Measurements from ENCODE around the gene CLEC4G. TPM values are rescaled to one million over a fixed set of nuclear protein-coding genes. Genes with fewer than 3 reads are reported as not detected.
"Not testable (repeated sequence)": the region's sequence is repeated elsewhere in the genome, so short reads cannot be mapped to it uniquely, and the experiment has no call there.

The CLEC4G gene
- total RNA-seq, 1 donor from 2014 or later: 2.9 TPM

DNA sequence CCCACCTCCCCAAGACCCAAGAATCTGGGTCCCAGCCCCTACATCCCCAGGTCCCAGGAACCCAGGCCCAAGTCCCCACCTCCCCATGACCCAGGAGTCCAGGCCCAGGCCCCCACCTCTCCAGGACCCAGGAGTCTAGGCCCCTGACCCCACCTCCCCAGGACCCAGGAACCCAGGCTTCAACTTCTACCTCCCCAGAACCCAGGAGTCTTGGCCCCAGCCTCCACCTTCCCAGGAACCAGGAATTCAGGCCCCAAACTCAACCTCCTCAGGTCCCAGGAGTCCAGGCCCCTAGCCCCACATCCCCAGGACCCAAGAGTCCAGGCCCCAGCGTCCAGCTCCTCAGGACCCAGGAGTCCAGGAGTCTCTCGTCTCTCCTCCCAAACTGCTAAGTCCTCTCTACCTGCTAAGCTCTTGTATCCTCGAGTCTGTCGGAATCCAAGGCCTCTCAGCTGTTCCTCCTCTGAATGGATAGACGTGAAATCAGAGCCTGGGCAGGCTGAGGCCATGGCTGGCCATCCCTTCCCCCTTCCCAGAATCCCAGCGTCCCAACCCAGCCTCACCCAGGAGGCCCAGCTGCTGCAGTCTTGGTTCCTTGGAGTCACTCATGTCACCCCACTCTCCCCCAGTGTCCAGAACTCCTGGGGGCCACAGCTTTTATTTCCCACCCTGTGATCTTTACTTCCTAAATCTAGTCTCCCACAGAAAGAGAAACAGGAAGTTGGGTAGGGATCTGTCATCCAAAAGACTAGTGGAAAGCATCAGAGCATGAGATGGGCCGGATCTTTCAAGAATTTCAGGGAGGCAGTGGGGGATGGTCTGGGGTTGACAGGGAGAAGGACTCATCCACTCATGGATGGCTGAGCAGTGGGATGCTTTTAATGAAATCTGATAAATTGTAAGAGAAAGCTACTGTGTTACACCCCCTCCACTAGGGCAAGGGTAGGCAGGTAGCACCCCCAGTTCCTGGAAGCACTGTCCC, 15.3 kb upstream of the CLEC4G start, which contains the start of gene CD209:
CD209 (minus strand) TSS at position 632 of the 982 bp plus-strand sequence; CDS start at position 609, 23 bp downstream.
- intact Hi-C loops (cut with DNase I): no loop called here
- TF ChIP-seq, protein P1, sequence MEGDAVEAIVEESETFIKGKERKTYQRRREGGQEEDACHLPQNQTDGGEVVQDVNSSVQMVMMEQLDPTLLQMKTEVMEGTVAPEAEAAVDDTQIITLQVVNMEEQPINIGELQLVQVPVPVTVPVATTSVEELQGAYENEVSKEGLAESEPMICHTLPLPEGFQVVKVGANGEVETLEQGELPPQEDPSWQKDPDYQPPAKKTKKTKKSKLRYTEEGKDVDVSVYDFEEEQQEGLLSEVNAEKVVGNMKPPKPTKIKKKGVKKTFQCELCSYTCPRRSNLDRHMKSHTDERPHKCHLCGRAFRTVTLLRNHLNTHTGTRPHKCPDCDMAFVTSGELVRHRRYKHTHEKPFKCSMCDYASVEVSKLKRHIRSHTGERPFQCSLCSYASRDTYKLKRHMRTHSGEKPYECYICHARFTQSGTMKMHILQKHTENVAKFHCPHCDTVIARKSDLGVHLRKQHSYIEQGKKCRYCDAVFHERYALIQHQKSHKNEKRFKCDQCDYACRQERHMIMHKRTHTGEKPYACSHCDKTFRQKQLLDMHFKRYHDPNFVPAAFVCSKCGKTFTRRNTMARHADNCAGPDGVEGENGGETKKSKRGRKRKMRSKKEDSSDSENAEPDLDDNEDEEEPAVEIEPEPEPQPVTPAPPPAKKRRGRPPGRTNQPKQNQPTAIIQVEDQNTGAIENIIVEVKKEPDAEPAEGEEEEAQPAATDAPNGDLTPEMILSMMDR (IDR thresholded peaks at IDR 0.05): no peak
- H3K4me3 ChIP-seq: no peak within 1 kb of the TSS
- peaks cover 4% of the 10 kb centered on the region for H3K27me3 ChIP-seq (ENCODE audit: low read depth)
- DNase-seq (no peak), ATAC-seq (no peak)
- no peak within 1 kb of the TSS for H3K27ac ChIP-seq
- H3K9me3 ChIP-seq: no peaks in the 10 kb centered on the region
- no peaks in the 10 kb centered on the region for H3K4me1 ChIP-seq
- no peaks in the 10 kb centered on the region for H3K36me3 ChIP-seq

DNA sequence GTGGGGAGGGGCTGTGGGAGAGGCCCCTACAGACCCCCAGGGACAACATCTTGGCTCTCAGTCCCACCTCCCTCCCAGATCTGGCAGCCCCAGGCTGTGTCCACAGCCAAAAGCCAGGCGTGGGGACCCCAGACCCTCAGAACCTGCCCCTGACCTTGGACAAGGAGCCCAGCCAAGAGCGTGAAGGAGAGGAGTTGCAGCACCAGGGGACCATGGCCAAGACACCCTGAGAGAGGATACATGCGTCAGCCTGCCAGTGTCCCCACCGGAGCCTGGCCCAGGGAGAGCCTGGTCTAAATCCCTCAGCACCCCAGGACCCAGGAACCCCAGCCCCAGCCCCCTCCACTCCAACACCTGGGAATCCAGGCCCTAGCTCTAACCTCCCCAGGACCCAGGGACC, 14.4 kb upstream of the CLEC4G start:
- H3K4me1 ChIP-seq; H3K27me3 ChIP-seq (ENCODE audit: low read depth); H3K36me3 ChIP-seq; intact Hi-C loops (cut with DNase I); H3K4me3 ChIP-seq; H3K27ac ChIP-seq; H3K9me3 ChIP-seq; ATAC-seq; DNase-seq: not testable (repeated sequence)

DNA sequence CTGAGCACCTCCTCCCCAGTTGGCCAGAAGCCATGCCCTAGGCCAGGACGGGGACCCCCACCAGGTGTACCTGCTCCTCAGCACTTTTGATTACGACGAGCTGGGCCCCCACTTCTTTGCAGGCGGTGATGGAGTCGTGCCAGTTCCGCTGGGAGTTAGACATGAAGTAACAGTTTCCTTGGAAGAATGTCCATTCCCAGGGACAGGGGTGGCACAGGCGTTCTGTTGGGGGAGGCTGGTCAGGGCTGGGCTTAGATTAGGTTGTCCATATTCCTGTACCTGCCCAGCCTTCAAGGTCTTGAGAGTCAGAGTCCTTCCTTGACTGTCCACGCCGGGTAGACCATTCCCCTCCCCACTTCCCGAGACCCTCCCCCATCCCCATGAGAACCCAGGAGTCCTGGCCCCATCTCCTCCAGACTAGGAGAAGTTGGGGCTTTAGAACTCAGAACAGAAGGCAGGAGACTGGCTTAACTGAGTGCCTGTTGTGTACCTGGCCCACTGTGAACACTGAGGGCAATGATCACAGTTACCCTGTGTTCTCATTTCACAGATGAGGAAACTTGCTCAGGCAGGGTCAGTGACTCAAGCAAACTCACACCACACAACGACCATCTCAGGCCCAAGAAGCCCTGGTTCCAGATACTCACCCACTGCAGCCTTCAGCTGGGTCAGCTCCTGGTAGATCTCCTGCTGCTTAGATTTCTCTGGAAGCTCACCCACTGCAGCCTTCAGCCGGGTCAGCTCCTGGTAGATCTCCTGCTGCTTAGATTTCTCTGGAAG, 13.2 kb upstream of the CLEC4G start:
- H3K4me1 ChIP-seq: no peaks in the 10 kb centered on the region
- peaks cover 4% of the 10 kb centered on the region for H3K27me3 ChIP-seq (ENCODE audit: low read depth)
- intact Hi-C loops (cut with DNase I): no loop called here
- no peaks in the 10 kb centered on the region for H3K36me3 ChIP-seq
- DNase-seq (no peak), ATAC-seq (no peak)
- no peak overlapping the region for H3K4me3 ChIP-seq
- TF ChIP-seq, protein P1 (IDR thresholded peaks at IDR 0.05): no peak
- no peaks in the 10 kb centered on the region for H3K9me3 ChIP-seq
- H3K27ac ChIP-seq: no peak overlapping the region

DNA sequence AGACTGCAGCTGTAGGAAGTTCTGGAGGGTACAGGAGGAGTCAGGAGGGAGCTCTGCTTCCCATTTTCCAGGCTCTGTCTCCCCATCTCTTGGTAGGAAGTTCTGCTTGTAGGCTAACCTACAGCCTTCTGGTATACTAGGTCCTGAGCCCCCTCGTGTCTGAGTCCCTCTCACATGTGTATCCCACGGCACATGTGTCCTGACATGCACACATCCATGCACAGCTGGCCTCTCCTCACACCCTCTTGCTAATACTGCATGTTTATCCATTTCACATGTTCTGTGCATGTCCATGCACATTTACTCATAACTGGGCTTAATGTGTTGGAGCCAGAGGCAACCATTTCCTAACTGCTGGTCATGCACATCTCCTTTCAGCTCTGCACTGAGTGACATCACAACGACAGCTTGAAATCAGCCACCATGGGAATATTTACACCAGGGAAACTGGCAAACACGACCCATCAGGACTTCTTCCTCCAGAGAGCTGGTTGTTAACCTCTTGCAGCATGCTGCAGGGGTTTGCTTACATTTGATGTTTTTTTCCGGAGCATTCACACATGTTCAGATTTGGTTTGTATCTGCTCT, 12.4 kb upstream of the CLEC4G start:
- no peaks in the 10 kb centered on the region for H3K4me1 ChIP-seq
- H3K27me3 ChIP-seq (ENCODE audit: low read depth): peaks cover 4% of the 10 kb centered on the region
- DNase-seq (no peak), ATAC-seq (no peak)
- H3K9me3 ChIP-seq: no peaks in the 10 kb centered on the region
- no peaks in the 10 kb centered on the region for H3K36me3 ChIP-seq
- no peak overlapping the region for H3K4me3 ChIP-seq
- TF ChIP-seq, protein P1 (IDR thresholded peaks at IDR 0.05): no peak
- H3K27ac ChIP-seq: no peak overlapping the region
- intact Hi-C loops (cut with DNase I): no loop called here

DNA sequence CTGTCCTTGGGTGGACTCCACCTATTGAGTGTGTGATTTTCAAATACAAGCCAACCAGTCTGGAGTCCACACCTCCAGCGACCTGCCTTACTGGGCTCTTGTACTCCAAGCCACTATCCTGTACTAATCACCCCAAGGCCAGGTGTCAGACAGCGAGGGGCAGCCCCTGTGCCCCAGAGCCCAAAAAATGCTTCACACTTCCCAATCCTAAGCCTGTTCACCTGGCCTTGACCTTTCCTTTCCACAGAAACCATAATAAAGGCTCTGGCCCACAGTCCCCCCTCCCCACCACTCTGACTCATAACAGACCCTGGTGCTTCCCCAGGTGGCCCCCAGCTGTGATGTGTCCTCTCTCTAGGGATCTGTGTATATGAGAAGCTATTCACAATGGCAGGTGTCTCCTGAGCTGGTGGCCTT, 11.5 kb upstream of the CLEC4G start:
- no peaks in the 10 kb centered on the region for H3K9me3 ChIP-seq
- intact Hi-C loops (cut with DNase I): no loop called here
- TF ChIP-seq, protein P1 (IDR thresholded peaks at IDR 0.05): no peak
- no peak overlapping the region for H3K4me3 ChIP-seq
- H3K4me1 ChIP-seq: no peaks in the 10 kb centered on the region
- H3K27ac ChIP-seq: no peak overlapping the region
- no peak for DNase-seq
- no peak for ATAC-seq
- peaks cover 4% of the 10 kb centered on the region for H3K27me3 ChIP-seq (ENCODE audit: low read depth)
- no peaks in the 10 kb centered on the region for H3K36me3 ChIP-seq
